ENCODE results near the gene ST7. TPM values are rescaled to one million over a fixed set of nuclear protein-coding genes. Genes with fewer than 3 reads are reported as not detected.

The ST7 gene
- total and polyA plus RNA-seq, 2 donors (not counting 1 experiment from before 2014, with no cell fraction given), result 20.0 to 28.6 TPM

DNA sequence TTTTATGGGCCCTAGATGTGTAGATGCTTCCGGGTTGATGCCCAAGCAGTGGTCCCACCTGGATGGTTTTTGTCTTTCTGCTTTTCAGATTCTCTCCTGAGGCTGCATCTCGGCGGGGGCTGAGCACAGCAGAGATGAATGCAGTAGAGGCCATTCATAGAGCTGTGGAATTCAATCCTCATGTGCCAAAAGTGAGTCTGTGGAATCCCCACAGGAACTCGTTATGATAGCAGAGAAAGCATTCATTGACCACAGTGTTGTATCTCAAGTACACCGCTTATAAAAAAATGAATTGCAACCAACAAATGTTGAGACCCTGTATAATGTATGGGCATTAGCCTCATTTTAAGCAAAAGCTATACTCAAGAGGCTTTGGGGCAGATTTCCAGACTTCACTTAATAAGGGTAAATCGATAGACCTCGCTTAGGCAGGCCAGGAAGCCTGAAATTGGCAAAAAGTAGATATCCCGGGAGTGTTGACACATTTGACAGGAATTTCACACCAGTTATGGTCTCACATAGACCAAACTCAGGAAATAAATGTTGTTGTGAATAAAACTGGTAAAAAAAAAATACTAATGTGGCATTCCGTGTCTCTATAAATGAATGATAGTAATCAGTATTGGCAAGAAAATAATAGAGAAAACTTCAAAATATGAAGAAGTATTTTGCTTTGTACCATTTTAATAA is 237.6 kb downstream of the ST7 start:
- Histone ChIP-seq H3K4me1 (ENCODE audit: control insufficient read depth, extremely low read depth, insufficient read depth, low read length) (peaks cover 3% of the 10 kb centered on the region), H3K27ac (ENCODE audit: insufficient read depth, low read length) (no peak overlapping the region)

GRCh38 chr7:117192108-117192507 is 238.8 kb downstream of the ST7 start:
- no peak overlapping the region for H3K9ac ChIP-seq (ENCODE audit: insufficient read depth, low read length)
- TF ChIP-seq, protein P1, sequence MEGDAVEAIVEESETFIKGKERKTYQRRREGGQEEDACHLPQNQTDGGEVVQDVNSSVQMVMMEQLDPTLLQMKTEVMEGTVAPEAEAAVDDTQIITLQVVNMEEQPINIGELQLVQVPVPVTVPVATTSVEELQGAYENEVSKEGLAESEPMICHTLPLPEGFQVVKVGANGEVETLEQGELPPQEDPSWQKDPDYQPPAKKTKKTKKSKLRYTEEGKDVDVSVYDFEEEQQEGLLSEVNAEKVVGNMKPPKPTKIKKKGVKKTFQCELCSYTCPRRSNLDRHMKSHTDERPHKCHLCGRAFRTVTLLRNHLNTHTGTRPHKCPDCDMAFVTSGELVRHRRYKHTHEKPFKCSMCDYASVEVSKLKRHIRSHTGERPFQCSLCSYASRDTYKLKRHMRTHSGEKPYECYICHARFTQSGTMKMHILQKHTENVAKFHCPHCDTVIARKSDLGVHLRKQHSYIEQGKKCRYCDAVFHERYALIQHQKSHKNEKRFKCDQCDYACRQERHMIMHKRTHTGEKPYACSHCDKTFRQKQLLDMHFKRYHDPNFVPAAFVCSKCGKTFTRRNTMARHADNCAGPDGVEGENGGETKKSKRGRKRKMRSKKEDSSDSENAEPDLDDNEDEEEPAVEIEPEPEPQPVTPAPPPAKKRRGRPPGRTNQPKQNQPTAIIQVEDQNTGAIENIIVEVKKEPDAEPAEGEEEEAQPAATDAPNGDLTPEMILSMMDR (conservative IDR thresholded peaks at IDR 0.05 in 1 of 2, IDR thresholded peaks at IDR 0.05 in 1 of 2; ENCODE audit: low read depth in 1 of 2, low read length in 2 of 2), result no peak
- TF ChIP-seq EZH2 (IDR thresholded peaks at IDR 0.05; ENCODE audit: low read length, missing control alignments), result no peak

More for the DNA sequence above, 237.6 kb downstream of the ST7 start:
- Histone ChIP-seq H2AFZ (ENCODE audit: low read length) (no peak overlapping the region), H3K36me3 (ENCODE audit: control insufficient read depth, insufficient read depth, low read length) (no peaks in the 10 kb centered on the region), H4K20me1 (ENCODE audit: control insufficient read depth, extremely low read depth, insufficient read depth, low read length) (no peaks in the 10 kb centered on the region), H3K4me3 (replicated peaks in 1 of 4; ENCODE audit: control extremely low read depth in 1 of 4, insufficient read depth in 1 of 4, low read depth in 3 of 4, low read length in 4 of 4) (no peak overlapping the region), H3K27me3 (ENCODE audit: control insufficient read depth, insufficient read depth, low read length) (no peaks in the 10 kb centered on the region), H3K9ac (ENCODE audit: insufficient read depth, low read length) (no peak overlapping the region), H3K9me3 (ENCODE audit: control insufficient read depth, insufficient read depth, low read depth, low read length) (no peaks in the 10 kb centered on the region), H3K4me2 (ENCODE audit: extremely low read depth, insufficient read depth, low read length) (no peak overlapping the region), H3K79me2 (ENCODE audit: control insufficient read depth, insufficient read depth, low read length) (no peaks in the 10 kb centered on the region)
- DNase-seq (ENCODE audit: low read depth in 2 of 2), result peak in 1 of 2 donors; percentile 62
- TF ChIP-seq, protein P1 (conservative IDR thresholded peaks at IDR 0.05 in 1 of 2, IDR thresholded peaks at IDR 0.05 in 1 of 2; ENCODE audit: low read depth in 1 of 2, low read length in 2 of 2), result no peak
- TF ChIP-seq EZH2 (IDR thresholded peaks at IDR 0.05; ENCODE audit: low read length, missing control alignments), result no peak

GRCh38 chr7:117193564-117193963 is 240.3 kb downstream of the ST7 start:
- no peak for TF ChIP-seq EZH2 (IDR thresholded peaks at IDR 0.05; ENCODE audit: low read length, missing control alignments)
- no peak overlapping the region for H2AFZ ChIP-seq (ENCODE audit: low read length)
- peak; percentile 7 to 56 for DNase-seq (ENCODE audit: low read depth in 2 of 2)
- H3K4me1 ChIP-seq (ENCODE audit: control insufficient read depth, extremely low read depth, insufficient read depth, low read length), result peaks cover 3% of the 10 kb centered on the region
- H3K27ac ChIP-seq (ENCODE audit: insufficient read depth, low read length), result no peak overlapping the region
- no peaks in the 10 kb centered on the region for H3K9me3 ChIP-seq (ENCODE audit: control insufficient read depth, insufficient read depth, low read depth, low read length)
- no peaks in the 10 kb centered on the region for H3K27me3 ChIP-seq (ENCODE audit: control insufficient read depth, insufficient read depth, low read length)
- no peak overlapping the region for H3K4me3 ChIP-seq (replicated peaks in 1 of 4; ENCODE audit: control extremely low read depth in 1 of 4, insufficient read depth in 1 of 4, low read depth in 3 of 4, low read length in 4 of 4)
- H3K79me2 ChIP-seq (ENCODE audit: control insufficient read depth, insufficient read depth, low read length), result no peaks in the 10 kb centered on the region
- H3K4me2 ChIP-seq (ENCODE audit: extremely low read depth, insufficient read depth, low read length), result no peak overlapping the region
- H3K36me3 ChIP-seq (ENCODE audit: control insufficient read depth, insufficient read depth, low read length), result no peaks in the 10 kb centered on the region
- H3K9ac ChIP-seq (ENCODE audit: insufficient read depth, low read length), result no peak overlapping the region
- H4K20me1 ChIP-seq (ENCODE audit: control insufficient read depth, extremely low read depth, insufficient read depth, low read length), result no peaks in the 10 kb centered on the region

More at GRCh38 chr7:117192108-117192507, 238.8 kb downstream of the ST7 start:
- Histone ChIP-seq H3K9me3 (ENCODE audit: control insufficient read depth, insufficient read depth, low read depth, low read length) (no peaks in the 10 kb centered on the region), H3K27me3 (ENCODE audit: control insufficient read depth, insufficient read depth, low read length) (no peaks in the 10 kb centered on the region), H3K79me2 (ENCODE audit: control insufficient read depth, insufficient read depth, low read length) (no peaks in the 10 kb centered on the region), H4K20me1 (ENCODE audit: control insufficient read depth, extremely low read depth, insufficient read depth, low read length) (no peaks in the 10 kb centered on the region), H3K27ac (ENCODE audit: insufficient read depth, low read length) (no peak overlapping the region), H3K4me1 (ENCODE audit: control insufficient read depth, extremely low read depth, insufficient read depth, low read length) (peaks cover 3% of the 10 kb centered on the region), H3K4me3 (replicated peaks in 1 of 4; ENCODE audit: control extremely low read depth in 1 of 4, insufficient read depth in 1 of 4, low read depth in 3 of 4, low read length in 4 of 4) (no peak overlapping the region), H2AFZ (ENCODE audit: low read length) (no peak overlapping the region), H3K36me3 (ENCODE audit: control insufficient read depth, insufficient read depth, low read length) (no peaks in the 10 kb centered on the region), H3K4me2 (ENCODE audit: extremely low read depth, insufficient read depth, low read length) (no peak overlapping the region)
- DNase-seq (ENCODE audit: low read depth in 2 of 2), result no peak

Measured in fibroblast of lung (primary cell).